Keratinocyte (primary cell): ENCODE results near the gene LAMC3. TPM values are rescaled to one million over a fixed set of nuclear protein-coding genes. Genes with fewer than 3 reads are reported as not detected.

Experiments used
- DNase-seq: peaks from one replicate; pipeline ENCODE4 v3.0.0-alpha.2; 2011; ENCODE audit warnings: low read depth, missing footprints, low spot score
- FAIRE-seq: peaks from 2 replicates; lab custom pipeline; 2011; peaks lifted over from hg19 to GRCh38; lab: Jason Lieb, UNC
- H2AFZ ChIP-seq: 2 replicates; pipeline ENCODE4 v1.6.0; 2012; ENCODE audit warnings: low read length, control low read depth, inconsistent platforms; ENCODE audit not compliant: control insufficient read depth
- H3K27ac ChIP-seq: 2 replicates; pipeline ENCODE4 v1.5.1; 2011; ENCODE audit warnings: low read length; ENCODE audit not compliant: control insufficient read depth, insufficient read depth
- H3K27me3 ChIP-seq: 3 replicates; pipeline ENCODE4 v1.6.0; 2011; ENCODE audit warnings: low read length; ENCODE audit not compliant: control insufficient read depth, insufficient read depth; ENCODE audit errors: extremely low read depth
- H3K36me3 ChIP-seq, 2 experiments: 2 replicates in 1 of 2; 3 replicates in 1 of 2; pipeline ENCODE4 v1.5.1; 2011; ENCODE audit warnings: low read length in 2 of 2, mild to moderate bottlenecking in 1 of 2; ENCODE audit not compliant: control insufficient read depth in 2 of 2, insufficient read depth in 2 of 2; ENCODE audit errors: extremely low read depth in 1 of 2
- H3K4me1 ChIP-seq: 3 replicates; pipeline ENCODE4 v1.5.1; 2011; ENCODE audit warnings: low read length; ENCODE audit not compliant: control insufficient read depth, insufficient read depth; ENCODE audit errors: extremely low read depth
- H3K4me2 ChIP-seq: 3 replicates; pipeline ENCODE4 v1.6.0; 2011; ENCODE audit warnings: low read depth, low read length; ENCODE audit not compliant: control insufficient read depth, insufficient read depth; ENCODE audit errors: extremely low read depth
- H3K4me3 ChIP-seq, 3 experiments: fragments of 200-600 bp in 1 of 3; sonication (generic) in 1 of 3; 2 replicates in 2 of 3; 3 replicates in 1 of 3; pipeline ENCODE4 v1.5.1; 2011 to 2016; ENCODE audit warnings: low read length in 3 of 3, mild to moderate bottlenecking in 3 of 3, control low read depth in 2 of 3, inconsistent platforms in 1 of 3, low read depth in 1 of 3, mixed read lengths in 1 of 3, mixed run types in 1 of 3, moderate library complexity in 1 of 3; ENCODE audit not compliant: control insufficient read depth in 2 of 3, insufficient read depth in 2 of 3; ENCODE audit errors: extremely low read depth in 1 of 3
- H3K79me2 ChIP-seq: 2 replicates; pipeline ENCODE4 v1.6.0; 2012; ENCODE audit warnings: low read length; ENCODE audit not compliant: control insufficient read depth, insufficient read depth
- H3K9ac ChIP-seq: 3 replicates; pipeline ENCODE4 v1.6.0; 2011; ENCODE audit warnings: low read length; ENCODE audit not compliant: control insufficient read depth, insufficient read depth; ENCODE audit errors: extremely low read depth
- H3K9me1 ChIP-seq: 3 replicates; pipeline ENCODE4 v1.6.0; 2011; ENCODE audit warnings: low read length; ENCODE audit not compliant: control insufficient read depth, insufficient read depth; ENCODE audit errors: extremely low read depth
- H3K9me3 ChIP-seq: 2 replicates; pipeline ENCODE4 v1.5.1; 2012; ENCODE audit warnings: low read depth, low read length; ENCODE audit not compliant: control insufficient read depth
- H4K20me1 ChIP-seq: 3 replicates; pipeline ENCODE4 v1.6.0; 2011; ENCODE audit warnings: low read length; ENCODE audit not compliant: control insufficient read depth, insufficient read depth; ENCODE audit errors: extremely low read depth
- CTCF ChIP-seq, 3 experiments: IDR thresholded peaks in 1 of 3; conservative IDR thresholded peaks in 1 of 3; optimal IDR thresholded peaks in 1 of 3; 2 replicates in 2 of 3; 3 replicates in 1 of 3; pipeline versions ENCODE3 to v1.5.1; 2011; ENCODE audit warnings: low read length in 3 of 3, mild to moderate bottlenecking in 3 of 3, moderate library complexity in 2 of 3, control low read depth in 1 of 3, inconsistent platforms in 1 of 3; ENCODE audit not compliant: insufficient read depth in 2 of 3; ENCODE audit errors: extremely low read depth in 1 of 3
- EZH2 ChIP-seq: IDR thresholded peaks from one replicate; pipeline ENCODE4 v1.6.1; 2012; ENCODE audit warnings: inconsistent platforms, mild to moderate bottlenecking, low read length, moderate library complexity
- dilution Hi-C: fragments of 300-500 bp; cut with MboI; formaldehyde crosslinking; loops from one replicate; pipeline ENCODE4 v1.7.0; 2020; ENCODE audit warnings: low sequenced_read_pairs; ENCODE audit not compliant: extremely low pct_ligation_motif_present
- polyA plus RNA-seq, 5 experiments: library from polyadenylated mRNA; depleted of rRNA in 3 of 5; stranded (reverse) in 3 of 5; stranded (forward) in 1 of 5; unstranded in 1 of 5; fragments of >200 nt; gene quantifications; 1 replicate in 1 of 5; 2 replicates in 3 of 5; 3 replicates in 1 of 5; pipeline versions ENCODE4 v1.2.1 to v1.2.3, GENCODE V29; 2011 to 2012; ENCODE audit warnings: missing spikeins in 2 of 5, low read depth in 1 of 5, low replicate concordance in 1 of 5

The LAMC3 gene
- polyA plus RNA-seq, 1 donor (not counting 4 experiments of a cell fraction or from before 2014, with no cell fraction given), result not detected

DNA sequence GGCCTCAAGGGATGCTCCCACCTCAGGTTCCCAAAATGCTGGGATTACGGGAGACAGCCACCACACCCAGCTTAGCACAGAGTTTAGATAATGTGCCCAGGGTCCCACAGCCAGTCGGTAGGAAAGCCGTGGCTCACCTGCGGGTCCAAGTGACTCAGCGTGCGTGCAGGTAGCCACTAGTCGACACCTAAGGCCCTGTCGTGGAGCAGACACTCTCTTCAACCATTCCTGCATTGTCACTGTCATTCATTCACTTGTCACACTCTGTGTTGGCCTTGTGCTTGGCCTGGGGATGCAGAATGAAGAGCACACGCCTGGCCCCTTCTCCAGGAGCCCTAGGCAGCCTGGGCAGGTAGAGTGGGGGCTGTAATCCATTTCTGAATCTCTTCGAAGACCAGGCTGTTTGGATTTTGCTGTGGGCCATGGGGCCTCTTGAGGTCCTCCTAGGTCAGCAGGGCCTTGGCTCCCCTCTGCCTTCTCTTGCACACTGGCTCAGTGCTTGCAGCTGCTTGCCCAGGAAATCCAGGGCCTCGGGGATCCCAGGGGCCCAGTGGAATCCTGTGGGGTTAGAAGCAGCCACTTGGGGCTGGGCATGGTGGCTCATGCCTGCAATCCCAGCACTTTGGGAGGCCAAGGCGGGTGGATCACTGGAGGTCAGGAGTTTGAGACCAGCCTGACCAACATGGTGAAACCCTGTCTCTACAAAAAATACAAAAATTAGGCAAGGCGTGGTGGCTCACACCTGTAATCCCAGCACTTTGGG lies 81.2 kb downstream of the LAMC3 start:
- no peaks in the 10 kb centered on the region for H3K79me2 ChIP-seq
- H3K9me1 ChIP-seq, result no peaks in the 10 kb centered on the region
- FAIRE-seq (no peak), DNase-seq (no peak)
- no peak overlapping the region for H3K9ac ChIP-seq
- H3K27me3 ChIP-seq, result peaks cover 10% of the 10 kb centered on the region
- H3K36me3 ChIP-seq, result no peaks in the 10 kb centered on the region
- H3K9me3 ChIP-seq, result no peaks in the 10 kb centered on the region
- no peaks in the 10 kb centered on the region for H4K20me1 ChIP-seq
- no peak overlapping the region for H3K4me2 ChIP-seq
- peaks cover 6% of the 10 kb centered on the region for H3K4me1 ChIP-seq
- no peak overlapping the region for H3K27ac ChIP-seq
- TF ChIP-seq CTCF (optimal IDR thresholded peaks at IDR 0.05 in 1 of 3, IDR thresholded peaks at IDR 0.05 in 1 of 3, conservative IDR thresholded peaks at IDR 0.05 in 1 of 3; ENCODE audit: extremely low read depth in 1 of 3, insufficient read depth in 2 of 3, low read length in 3 of 3), result no peak
- no peak for TF ChIP-seq EZH2
- dilution Hi-C loops, result no loop called here
- H3K4me3 ChIP-seq, result no peak overlapping the region
- H2AFZ ChIP-seq, result no peak overlapping the region

- Histone ChIP-seq H3K27me3 (peaks cover 15% of the 10 kb centered on the region), H3K4me3 (no peak overlapping the region), H3K36me3 (no peaks in the 10 kb centered on the region), H3K27ac (no peak overlapping the region), H4K20me1 (no peaks in the 10 kb centered on the region), H3K9me3 (no peaks in the 10 kb centered on the region), H3K79me2 (no peaks in the 10 kb centered on the region), H3K4me1 (peaks cover 6% of the 10 kb centered on the region), H3K9ac (no peak overlapping the region), H3K4me2 (no peak overlapping the region), H2AFZ (no peak overlapping the region), H3K9me1 (no peaks in the 10 kb centered on the region)
- DNase-seq (no peak), FAIRE-seq (no peak)
- TF ChIP-seq EZH2 (no peak), CTCF (optimal IDR thresholded peaks at IDR 0.05 in 1 of 3, IDR thresholded peaks at IDR 0.05 in 1 of 3, conservative IDR thresholded peaks at IDR 0.05 in 1 of 3; ENCODE audit: extremely low read depth in 1 of 3, insufficient read depth in 2 of 3, low read length in 3 of 3) (no peak)
- dilution Hi-C loops, result no loop called here
These were observed 82.5 kb downstream of the LAMC3 start for GRCh38 chr9:131091352-131091992.
